IPS-11a (cell line): ENCODE measurements around the gene JAK3.
"Not testable (repeated sequence)": the region's sequence is repeated elsewhere in the genome, so short reads cannot be mapped to it uniquely, and the experiment has no call there.

Experiments
- H3K4me3 ChIP-seq: one replicate; pipeline ENCODE4 v1.5.1; 2013; ENCODE audit warnings: low read depth, low read length, control low read depth

Gene JAK3

GRCh38 chr19:17778968-17779929, 68.5 kb downstream of the JAK3 start:
- peak overlapping the region; percentile 55 for H3K4me3 ChIP-seq

- peak overlapping the region; percentile 55 for H3K4me3 ChIP-seq
Measured at GRCh38 chr19:17778251-17778967, 69.4 kb downstream of the JAK3 start.

DNA sequence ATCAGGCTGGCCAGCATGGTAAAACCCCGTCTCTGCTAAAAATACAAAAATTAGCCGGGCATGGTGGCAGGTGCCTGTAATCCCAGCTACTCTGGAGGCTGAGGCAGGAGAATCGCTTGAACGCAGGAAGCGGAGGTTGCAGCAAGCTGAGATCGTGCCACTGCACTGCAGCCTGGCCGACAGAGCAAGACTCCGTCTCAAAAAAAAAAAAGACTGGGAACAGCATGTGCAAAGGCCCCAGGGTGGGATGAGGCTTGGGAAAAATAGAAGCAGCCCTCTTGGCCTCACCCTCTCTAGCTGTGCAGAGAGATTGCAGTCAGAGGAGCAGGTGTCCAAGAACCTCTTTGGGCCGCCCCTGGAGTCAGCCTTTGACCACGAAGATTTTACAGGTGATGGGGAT, 69.9 kb downstream of the JAK3 start:
- not testable (repeated sequence) for H3K4me3 ChIP-seq

GRCh38 chr19:17775991-17776803, 71.6 kb downstream of the JAK3 start:
- H3K4me3 ChIP-seq = no peak overlapping the region

GRCh38 chr19:17775245-17775927, 72.4 kb downstream of the JAK3 start:
- no peak overlapping the region for H3K4me3 ChIP-seq
